Muscle layer of colon (tissue), 2 donors: ENCODE results near the gene PLPP3.

ENCODE experiments used
- H3K27ac ChIP-seq: one replicate; pipeline ENCODE4 v1.7.0; 2013; ENCODE audit warnings: low read depth, mild to moderate bottlenecking, low read length, moderate library complexity
- H3K27me3 ChIP-seq, 2 donors: one replicate each; pipeline ENCODE4 v1.7.0; 2013; ENCODE audit warnings: low read length in 2 of 2, mild to moderate bottlenecking in 2 of 2; ENCODE audit not compliant: insufficient read depth in 2 of 2, control insufficient read depth in 1 of 2
- H3K36me3 ChIP-seq: one replicate; pipeline ENCODE4 v1.7.0; 2013; ENCODE audit warnings: mild to moderate bottlenecking, low read length; ENCODE audit not compliant: insufficient read depth
- H3K4me1 ChIP-seq: one replicate; pipeline ENCODE4 v1.7.0; 2013; ENCODE audit warnings: mild to moderate bottlenecking, low read length; ENCODE audit not compliant: insufficient read depth
- H3K4me3 ChIP-seq, 2 donors: one replicate each; pipeline ENCODE4 v1.7.0; 2013; ENCODE audit warnings: low read length in 2 of 2, low read depth in 1 of 2, mild to moderate bottlenecking in 1 of 2, moderate library complexity in 1 of 2
- H3K9ac ChIP-seq: one replicate; pipeline ENCODE4 v1.7.0; 2013; ENCODE audit warnings: low read length
- H3K9me3 ChIP-seq: one replicate; pipeline ENCODE4 v1.7.0; 2013; ENCODE audit warnings: mild to moderate bottlenecking, low read length
- donor health status: abdominal sarcoma.
- donor health status: Adenocarcinoma of cecum.

PLPP3 gene

GRCh38 chr1:56542651-56543050 is 36.7 kb downstream of the PLPP3 start:
- Histone ChIP-seq H3K4me1 (peaks cover 64% of the 10 kb centered on the region), H3K9ac (no peak overlapping the region)

GRCh38 chr1:56541408-56541807 is 38.0 kb downstream of the PLPP3 start:
- Histone ChIP-seq H3K9me3 (no peaks in the 10 kb centered on the region), H3K9ac (no peak overlapping the region), H3K4me3 (no peak overlapping the region), H3K4me1 (peaks cover 55% of the 10 kb centered on the region), H3K27me3 (no peaks in the 10 kb centered on the region), H3K36me3 (peaks cover 4% of the 10 kb centered on the region), H3K27ac (no peak overlapping the region)

More at GRCh38 chr1:56542651-56543050, 36.7 kb downstream of the PLPP3 start:
- no peaks in the 10 kb centered on the region for H3K9me3 ChIP-seq
- H3K4me3 ChIP-seq = no peak overlapping the region
- H3K36me3 ChIP-seq = peaks cover 4% of the 10 kb centered on the region
- no peaks in the 10 kb centered on the region for H3K27me3 ChIP-seq
- no peak overlapping the region for H3K27ac ChIP-seq

GRCh38 chr1:56540467-56540866 is 38.9 kb downstream of the PLPP3 start:
- peaks cover 48% of the 10 kb centered on the region for H3K4me1 ChIP-seq

GRCh38 chr1:56539520-56539931 is 39.8 kb downstream of the PLPP3 start:
- Histone ChIP-seq H3K27ac (no peak overlapping the region), H3K27me3 (no peaks in the 10 kb centered on the region), H3K9ac (no peak overlapping the region), H3K9me3 (no peaks in the 10 kb centered on the region), H3K4me1 (peaks cover 45% of the 10 kb centered on the region), H3K4me3 (no peak overlapping the region), H3K36me3 (peaks cover 8% of the 10 kb centered on the region)

More at GRCh38 chr1:56540467-56540866, 38.9 kb downstream of the PLPP3 start:
- H3K27me3 ChIP-seq = no peaks in the 10 kb centered on the region
- no peak overlapping the region for H3K4me3 ChIP-seq
- H3K9me3 ChIP-seq = no peaks in the 10 kb centered on the region
- peaks cover 8% of the 10 kb centered on the region for H3K36me3 ChIP-seq
- no peak overlapping the region for H3K9ac ChIP-seq
- no peak overlapping the region for H3K27ac ChIP-seq

GRCh38 chr1:56538532-56538931 is 40.8 kb downstream of the PLPP3 start:
- no peak overlapping the region for H3K9ac ChIP-seq
- peaks cover 38% of the 10 kb centered on the region for H3K4me1 ChIP-seq
- no peak overlapping the region for H3K27ac ChIP-seq

GRCh38 chr1:56537660-56538059 is 41.7 kb downstream of the PLPP3 start:
- no peaks in the 10 kb centered on the region for H3K9me3 ChIP-seq
- peaks cover 32% of the 10 kb centered on the region for H3K4me1 ChIP-seq
- no peaks in the 10 kb centered on the region for H3K27me3 ChIP-seq
- H3K9ac ChIP-seq = no peak overlapping the region
- no peak overlapping the region for H3K4me3 ChIP-seq
- peaks cover 8% of the 10 kb centered on the region for H3K36me3 ChIP-seq
- H3K27ac ChIP-seq = no peak overlapping the region

More at GRCh38 chr1:56538532-56538931, 40.8 kb downstream of the PLPP3 start:
- H3K4me3 ChIP-seq = no peak overlapping the region
- H3K27me3 ChIP-seq = no peaks in the 10 kb centered on the region
- peaks cover 8% of the 10 kb centered on the region for H3K36me3 ChIP-seq
- no peaks in the 10 kb centered on the region for H3K9me3 ChIP-seq

GRCh38 chr1:56535939-56536338 is 43.4 kb downstream of the PLPP3 start:
- no peak overlapping the region for H3K9ac ChIP-seq
- no peak overlapping the region for H3K4me3 ChIP-seq
- H3K27ac ChIP-seq = no peak overlapping the region
- H3K27me3 ChIP-seq = no peaks in the 10 kb centered on the region
- H3K9me3 ChIP-seq = no peaks in the 10 kb centered on the region
- peaks cover 28% of the 10 kb centered on the region for H3K4me1 ChIP-seq
- H3K36me3 ChIP-seq = peaks cover 4% of the 10 kb centered on the region

- no peak overlapping the region for H3K27ac ChIP-seq
- H3K4me3 ChIP-seq = no peak overlapping the region
- no peak overlapping the region for H3K9ac ChIP-seq
- peaks cover 8% of the 10 kb centered on the region for H3K36me3 ChIP-seq
- H3K4me1 ChIP-seq = peaks cover 22% of the 10 kb centered on the region
- H3K9me3 ChIP-seq = no peaks in the 10 kb centered on the region
- H3K27me3 ChIP-seq = no peaks in the 10 kb centered on the region
Measured at GRCh38 chr1:56535362-56535761, 44.0 kb downstream of the PLPP3 start.

- H3K4me1 ChIP-seq = peaks cover 16% of the 10 kb centered on the region
- no peaks in the 10 kb centered on the region for H3K9me3 ChIP-seq
- H3K4me3 ChIP-seq = no peak overlapping the region
- peaks cover 9% of the 10 kb centered on the region for H3K36me3 ChIP-seq
- no peaks in the 10 kb centered on the region for H3K27me3 ChIP-seq
- H3K27ac ChIP-seq = no peak overlapping the region
- H3K9ac ChIP-seq = no peak overlapping the region
Measured at GRCh38 chr1:56534130-56534651, 45.2 kb downstream of the PLPP3 start.

- no peaks in the 10 kb centered on the region for H3K27me3 ChIP-seq
- H3K4me1 ChIP-seq = peaks cover 16% of the 10 kb centered on the region
- H3K36me3 ChIP-seq = peaks cover 9% of the 10 kb centered on the region
- no peak overlapping the region for H3K27ac ChIP-seq
- H3K9me3 ChIP-seq = no peaks in the 10 kb centered on the region
- H3K9ac ChIP-seq = no peak overlapping the region
- H3K4me3 ChIP-seq = no peak overlapping the region
Measured at GRCh38 chr1:56533621-56534020, 45.7 kb downstream of the PLPP3 start.

GRCh38 chr1:56533197-56533596 is 46.2 kb downstream of the PLPP3 start:
- Histone ChIP-seq H3K27me3 (no peaks in the 10 kb centered on the region), H3K36me3 (peaks cover 9% of the 10 kb centered on the region), H3K9ac (no peak overlapping the region), H3K4me3 (no peak overlapping the region), H3K4me1 (peaks cover 16% of the 10 kb centered on the region), H3K9me3 (no peaks in the 10 kb centered on the region), H3K27ac (no peak overlapping the region)

- H3K4me3 ChIP-seq = no peak overlapping the region
- no peak overlapping the region for H3K27ac ChIP-seq
- H3K36me3 ChIP-seq = peaks cover 9% of the 10 kb centered on the region
- H3K9ac ChIP-seq = no peak overlapping the region
- H3K9me3 ChIP-seq = no peaks in the 10 kb centered on the region
- no peaks in the 10 kb centered on the region for H3K27me3 ChIP-seq
- H3K4me1 ChIP-seq = peaks cover 25% of the 10 kb centered on the region
Measured at GRCh38 chr1:56532350-56532683, 47.0 kb downstream of the PLPP3 start.
